Measurements from ENCODE around the gene SPINDOC. TPM values are rescaled to one million over a fixed set of nuclear protein-coding genes. Genes with fewer than 3 reads are reported as not detected.

The SPINDOC gene
- total RNA-seq, 1 experiment from 2014 or later = 121 TPM

- no peak overlapping the region for H4K8ac ChIP-seq (replicated peaks; ENCODE audit: insufficient read length, low read depth, low read length)
- H3K9ac ChIP-seq (ENCODE audit: extremely low read depth, insufficient read length, low read length) = no peak overlapping the region
- H3K18ac ChIP-seq (ENCODE audit: insufficient read length, low read depth, low read length) = no peak overlapping the region
- Mint-ChIP-seq H3K27ac (peak overlapping the region in 2 of 3 experiments; percentile 76 to 82; a peak in 1 of 7 replicates), H3K27me3 (ENCODE audit: low read depth) (no peaks in the 10 kb centered on the region; the same call in 1 of the 2 replicates), H3K4me3 (no peak overlapping the region; a peak in 1 of 5 replicates), H3K36me3 (ENCODE audit: insufficient read depth in 1 of 3, low read depth in 3 of 3) (peaks cover 0 to 9% (median 4%) of the 10 kb centered on the region in 3 experiments; a peak in 3 of 7 replicates), H3K9me3 (no peaks in the 10 kb centered on the region), H3K4me1 (peaks cover 22 to 43% of the 10 kb centered on the region in 2 experiments)
- H3K27me3 ChIP-seq (ENCODE audit: insufficient read depth, low read length) = no peaks in the 10 kb centered on the region
- H3K4ac ChIP-seq (ENCODE audit: low read depth, low read length) = no peak overlapping the region
- no peak overlapping the region for H3T11ph ChIP-seq (ENCODE audit: low read length)
- no peak overlapping the region for H2BK120ac ChIP-seq (ENCODE audit: low read depth, low read length, poor library complexity, severe bottlenecking)
- no peak overlapping the region for H4K91ac ChIP-seq (ENCODE audit: insufficient read length, low read depth, low read length)
- no peak for DNase-seq
- no peak overlapping the region for H3K14ac ChIP-seq (ENCODE audit: insufficient read depth, low read length)
- no peaks in the 10 kb centered on the region for H3K79me1 ChIP-seq (ENCODE audit: insufficient read depth, low read depth, low read length, poor library complexity, severe bottlenecking)
- no peak overlapping the region for H4K5ac ChIP-seq (ENCODE audit: insufficient read length, low read depth, low read length)
- H4K20me1 ChIP-seq (ENCODE audit: control insufficient read depth, insufficient read depth, insufficient read length) = no peaks in the 10 kb centered on the region
- no peak overlapping the region for H2AFZ ChIP-seq (ENCODE audit: low read length)
- no peak overlapping the region for H2AK5ac ChIP-seq (ENCODE audit: insufficient read length, low read length)
- H3K4me2 ChIP-seq (ENCODE audit: insufficient read depth, insufficient read length, low read length) = no peak overlapping the region
- no peak overlapping the region for H2BK20ac ChIP-seq (ENCODE audit: low read depth, low read length, poor library complexity, severe bottlenecking)
- WGBS (ENCODE audit: extremely low coverage, insufficient read length, low lambda C conversion rate) = no CpG with 5 or more reads among the region's 2 CpGs
- H2BK15ac ChIP-seq (ENCODE audit: low read depth, low read length) = no peak overlapping the region
- no peak overlapping the region for H2BK5ac ChIP-seq (ENCODE audit: insufficient read length, low read length)
- no peak overlapping the region for H3K23ac ChIP-seq (ENCODE audit: insufficient read length, low read depth, low read length)
- H3K4me1 ChIP-seq (ENCODE audit: insufficient read depth, low read length) = peaks cover 3% of the 10 kb centered on the region; the same call in 1 of the 2 replicates
- no peak for TF ChIP-seq CTCF (conservative IDR thresholded peaks at IDR 0.05)
- H2BK12ac ChIP-seq (ENCODE audit: insufficient read length, low read depth, low read length) = no peak overlapping the region
- no peaks in the 10 kb centered on the region for H3K9me3 ChIP-seq (ENCODE audit: control insufficient read depth, low read depth, low read length)
- H3K27ac ChIP-seq (ENCODE audit: insufficient read length, low read depth, low read length) = no peak overlapping the region
- H3K56ac ChIP-seq (ENCODE audit: insufficient read length, low read depth, low read length) = no peak overlapping the region
- H3K79me2 ChIP-seq (ENCODE audit: insufficient read depth, low read length) = no peaks in the 10 kb centered on the region
- no peaks in the 10 kb centered on the region for H3K23me2 ChIP-seq (ENCODE audit: insufficient read length, low read depth, low read length, poor library complexity, severe bottlenecking)
Observed at GRCh38 chr11:63832336-63832735, 19.1 kb downstream of the SPINDOC start.

All from H9 (cell line).